ENCODE data around the gene KREMEN2.
A peak's percentile ranks its signal among the peaks of the same experiment; 100 is the strongest.
"Not testable (repeated sequence)": the region's sequence is repeated elsewhere in the genome, so short reads cannot be mapped to it uniquely, and the experiment has no call there.

KREMEN2 gene, protein sequence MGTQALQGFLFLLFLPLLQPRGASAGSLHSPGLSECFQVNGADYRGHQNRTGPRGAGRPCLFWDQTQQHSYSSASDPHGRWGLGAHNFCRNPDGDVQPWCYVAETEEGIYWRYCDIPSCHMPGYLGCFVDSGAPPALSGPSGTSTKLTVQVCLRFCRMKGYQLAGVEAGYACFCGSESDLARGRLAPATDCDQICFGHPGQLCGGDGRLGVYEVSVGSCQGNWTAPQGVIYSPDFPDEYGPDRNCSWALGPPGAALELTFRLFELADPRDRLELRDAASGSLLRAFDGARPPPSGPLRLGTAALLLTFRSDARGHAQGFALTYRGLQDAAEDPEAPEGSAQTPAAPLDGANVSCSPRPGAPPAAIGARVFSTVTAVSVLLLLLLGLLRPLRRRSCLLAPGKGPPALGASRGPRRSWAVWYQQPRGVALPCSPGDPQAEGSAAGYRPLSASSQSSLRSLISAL

GRCh38 chr16:2963723-2964474 is at the start of gene KREMEN2:
TSS of gene KREMEN2 (plus strand) at chr16:2964275. CDS start at chr16:2964521, 246 bp downstream.
- DNase-seq (ENCODE audit: low spot score): peak; percentile 87

GRCh38 chr16:2915196-2915929 is 48.7 kb upstream of the KREMEN2 start:
- no peak for DNase-seq (ENCODE audit: low spot score)

- DNase-seq (ENCODE audit: low spot score): peak; percentile 72
Measured at GRCh38 chr16:2919511-2920255, 44.4 kb upstream of the KREMEN2 start.

GRCh38 chr16:2923481-2923880 is 40.6 kb upstream of the KREMEN2 start:
- no peak for DNase-seq (ENCODE audit: low spot score)

- no peak for DNase-seq (ENCODE audit: low spot score)
Measured at GRCh38 chr16:2924901-2925755, 38.9 kb upstream of the KREMEN2 start.

DNA sequence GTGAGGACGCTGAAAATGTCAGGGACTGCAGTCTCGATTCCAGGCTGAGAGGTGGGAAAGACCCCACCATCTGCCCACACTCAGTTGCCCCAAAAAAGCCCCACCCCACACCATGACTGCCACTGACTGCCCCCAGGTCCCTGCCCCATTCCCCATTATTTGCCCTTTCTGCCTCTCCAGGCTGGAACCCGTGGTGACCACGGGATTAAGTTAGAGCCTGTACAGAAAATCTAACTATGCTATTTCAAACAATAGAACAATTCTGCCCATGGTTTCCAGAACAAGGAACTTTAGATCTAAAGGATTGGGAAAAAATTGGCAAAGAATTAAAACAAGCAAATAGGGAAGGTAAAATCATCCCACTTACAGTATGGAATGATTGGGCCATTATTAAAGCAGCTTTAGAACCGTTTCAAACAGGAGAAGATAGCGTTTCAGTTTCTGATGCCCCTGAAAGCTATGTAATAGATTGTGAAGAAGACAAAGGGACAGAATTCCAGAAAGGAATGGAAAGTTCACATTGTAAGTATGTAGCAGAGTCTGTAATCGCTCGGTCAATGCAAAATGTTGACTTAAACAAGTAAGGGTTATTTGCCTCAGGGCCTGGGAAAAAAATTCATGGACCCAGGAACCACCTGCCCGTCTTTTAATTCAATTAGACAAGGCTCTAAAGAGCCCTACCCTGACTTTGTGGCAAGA is 38.0 kb upstream of the KREMEN2 start:
- DNase-seq (ENCODE audit: low spot score): no peak

- DNase-seq (ENCODE audit: low spot score): no peak
Measured at GRCh38 chr16:2926650-2926999, 37.5 kb upstream of the KREMEN2 start.

DNA sequence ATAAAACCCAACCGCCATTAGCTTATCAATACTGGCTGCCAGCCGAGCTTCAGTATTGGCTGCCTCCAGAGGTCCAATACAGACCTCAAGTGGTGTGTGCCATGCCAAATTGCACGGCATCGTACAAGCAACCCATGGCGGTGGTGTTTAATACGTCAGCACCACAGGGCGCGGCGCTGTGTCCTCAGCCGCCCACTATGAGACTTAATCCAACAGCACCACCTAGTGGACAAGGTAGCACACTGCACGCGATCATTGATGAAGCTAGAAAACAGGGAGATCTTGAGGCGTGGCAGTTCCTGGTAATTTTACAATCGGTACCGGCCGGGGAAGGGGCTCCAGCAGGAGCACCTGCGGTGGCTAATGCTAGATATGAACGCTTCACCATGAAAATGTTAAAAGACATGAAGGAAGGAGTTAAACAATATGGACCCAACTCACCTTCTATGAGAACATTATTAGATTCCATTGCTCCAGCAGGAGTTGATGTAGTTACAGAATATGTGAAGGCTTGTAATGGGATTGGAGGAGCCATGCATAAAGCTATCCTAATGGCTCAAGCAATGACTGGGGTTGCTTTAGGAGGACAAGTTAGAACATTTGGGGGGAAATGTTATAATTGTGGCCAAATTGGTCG is 36.9 kb upstream of the KREMEN2 start:
- peak; percentile 86 for DNase-seq (ENCODE audit: low spot score)

GRCh38 chr16:2928151-2928550 is 35.9 kb upstream of the KREMEN2 start:
- DNase-seq (ENCODE audit: low spot score): not testable (repeated sequence)

DNA sequence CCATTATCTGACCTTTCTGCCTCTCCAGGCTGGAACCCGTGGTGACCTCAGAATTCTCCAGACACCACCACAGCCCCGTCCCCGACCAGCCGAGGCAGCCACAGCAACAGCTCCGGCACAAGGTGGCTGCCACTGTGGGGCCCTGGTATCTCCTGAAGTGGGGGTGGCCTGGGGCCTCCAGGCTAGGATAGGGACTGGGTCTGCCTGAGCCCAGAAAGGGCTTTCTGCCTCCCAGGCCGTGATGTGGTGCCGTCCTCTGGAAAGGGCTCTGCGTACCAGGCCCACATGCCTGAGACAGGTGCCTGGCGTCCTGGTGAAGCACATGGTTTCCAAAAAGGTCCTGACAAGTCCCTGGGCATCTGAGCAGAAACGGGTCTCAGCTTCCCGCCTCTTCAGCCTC is 35.3 kb upstream of the KREMEN2 start:
- DNase-seq (ENCODE audit: low spot score): no peak

DNA sequence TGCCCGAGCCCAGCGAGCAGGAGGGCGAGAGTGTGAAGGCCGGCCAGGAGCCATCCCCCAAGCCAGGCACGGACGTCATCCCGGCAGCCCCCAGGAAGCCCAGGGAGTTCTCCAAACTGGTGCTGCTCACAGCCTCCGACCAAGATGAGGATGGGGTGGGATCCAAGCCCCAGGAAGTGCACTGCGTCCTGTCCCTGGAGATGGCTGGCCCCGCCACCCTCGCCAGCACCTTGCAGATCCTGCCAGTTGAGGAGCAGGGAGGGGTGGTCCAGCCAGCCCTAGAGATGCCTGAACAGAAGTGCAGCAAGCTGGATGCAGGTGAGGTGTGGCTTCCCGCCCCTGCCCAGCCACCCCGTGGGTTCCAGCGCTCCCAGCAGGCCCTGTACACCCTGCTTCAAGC is 34.4 kb upstream of the KREMEN2 start:
- no peak for DNase-seq (ENCODE audit: low spot score)

- no peak for DNase-seq (ENCODE audit: low spot score)
Measured at GRCh38 chr16:2930236-2930635, 33.8 kb upstream of the KREMEN2 start.

DNA sequence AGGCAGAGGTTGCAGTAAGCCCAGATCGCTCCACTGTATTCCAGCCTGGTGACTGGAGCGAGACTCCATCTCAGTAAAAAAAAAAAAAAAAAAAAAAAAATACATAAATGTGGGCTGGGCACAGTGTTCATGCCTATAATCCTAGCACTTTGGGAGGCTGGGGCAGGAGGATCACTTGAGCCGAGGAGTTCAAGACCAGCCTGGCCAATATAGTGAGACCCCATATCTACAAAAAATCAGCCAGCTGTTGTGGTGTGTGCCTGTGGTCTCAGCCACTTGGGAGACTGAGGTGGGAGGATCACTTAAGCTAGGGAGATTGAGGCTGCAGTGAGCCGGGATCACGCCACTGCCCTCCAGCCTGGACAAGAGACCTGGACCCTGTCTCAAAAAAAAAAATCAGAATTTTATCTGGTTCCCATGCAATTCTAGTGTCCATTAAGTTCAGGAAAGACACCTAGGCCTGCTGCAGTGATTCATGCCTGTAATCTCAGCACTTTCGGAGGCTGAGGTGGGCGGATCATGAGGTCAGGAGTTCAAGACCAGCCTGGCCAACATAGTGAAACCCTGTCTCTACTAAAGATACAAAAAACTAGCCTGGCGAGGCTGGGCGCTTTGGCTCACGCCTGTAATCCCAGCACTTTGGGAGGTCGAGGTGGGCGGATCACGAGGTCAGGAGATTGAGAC is 32.7 kb upstream of the KREMEN2 start:
- not testable (repeated sequence) for DNase-seq (ENCODE audit: low spot score)

DNA sequence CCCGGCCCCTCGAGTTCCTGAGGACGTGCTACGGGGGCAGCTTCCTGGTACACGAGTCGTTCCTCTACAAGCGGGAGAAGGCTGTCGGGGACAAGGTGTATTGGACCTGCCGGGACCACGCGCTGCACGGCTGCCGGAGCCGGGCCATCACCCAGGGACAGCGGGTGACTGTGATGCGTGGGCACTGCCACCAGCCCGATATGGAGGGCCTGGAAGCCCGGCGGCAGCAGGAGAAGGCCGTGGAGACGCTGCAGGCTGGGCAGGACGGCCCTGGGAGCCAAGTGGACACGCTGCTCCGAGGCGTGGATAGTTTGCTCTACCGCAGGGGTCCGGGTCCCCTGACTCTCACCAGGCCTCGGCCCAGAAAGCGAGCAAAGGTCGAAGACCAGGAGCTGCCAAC is 30.9 kb upstream of the KREMEN2 start:
- DNase-seq (ENCODE audit: low spot score): no peak

DNA sequence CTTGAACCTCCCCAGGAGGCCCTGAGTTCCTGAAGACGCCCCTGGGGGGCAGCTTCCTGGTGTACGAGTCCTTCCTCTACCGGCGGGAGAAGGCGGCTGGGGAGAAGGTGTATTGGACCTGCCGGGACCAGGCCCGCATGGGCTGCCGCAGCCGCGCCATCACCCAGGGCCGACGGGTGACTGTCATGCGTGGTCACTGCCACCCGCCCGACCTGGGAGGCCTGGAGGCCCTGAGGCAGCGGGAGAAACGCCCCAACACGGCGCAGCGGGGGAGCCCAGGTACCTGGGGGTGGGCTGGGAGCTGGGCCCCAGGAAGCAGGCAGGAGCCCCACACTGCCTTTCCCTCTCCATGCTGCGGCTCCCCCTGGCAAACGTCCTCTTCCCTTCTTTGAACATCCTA is 30.4 kb upstream of the KREMEN2 start:
- DNase-seq (ENCODE audit: low spot score): no peak

GRCh38 chr16:2934450-2934849 is 29.6 kb upstream of the KREMEN2 start:
- DNase-seq (ENCODE audit: low spot score): no peak

DNA sequence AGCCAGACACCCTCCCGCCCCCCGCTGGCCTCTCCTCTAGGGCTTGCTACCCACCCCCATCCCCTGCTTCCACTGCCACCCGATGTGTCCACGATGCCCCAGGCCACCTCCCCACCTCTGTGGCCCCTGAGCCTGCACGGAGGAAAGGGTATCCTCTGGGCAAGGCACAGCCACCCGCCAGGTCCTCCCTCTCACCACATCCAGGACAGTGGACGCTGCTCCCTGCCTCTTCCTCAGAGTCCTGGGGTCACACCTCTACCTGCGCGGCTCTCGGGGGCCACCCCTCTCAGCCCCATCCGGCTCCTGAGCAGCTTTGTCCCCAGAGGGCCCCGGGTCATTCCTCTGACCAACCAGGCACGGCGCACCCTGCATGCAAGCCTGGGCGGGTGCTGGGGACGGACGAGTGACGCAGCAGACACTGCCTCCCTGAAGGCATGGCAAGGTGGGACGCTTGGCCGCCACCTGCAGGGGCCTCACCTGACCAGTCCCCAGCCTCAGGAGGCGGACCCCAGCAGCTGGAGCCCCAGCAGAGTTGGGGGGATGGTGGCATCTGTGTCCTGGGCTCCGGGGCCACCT is 27.6 kb upstream of the KREMEN2 start:
- no peak for DNase-seq (ENCODE audit: low spot score)

- no peak for DNase-seq (ENCODE audit: low spot score)
Measured at GRCh38 chr16:2937170-2937569, 26.9 kb upstream of the KREMEN2 start.

DNA sequence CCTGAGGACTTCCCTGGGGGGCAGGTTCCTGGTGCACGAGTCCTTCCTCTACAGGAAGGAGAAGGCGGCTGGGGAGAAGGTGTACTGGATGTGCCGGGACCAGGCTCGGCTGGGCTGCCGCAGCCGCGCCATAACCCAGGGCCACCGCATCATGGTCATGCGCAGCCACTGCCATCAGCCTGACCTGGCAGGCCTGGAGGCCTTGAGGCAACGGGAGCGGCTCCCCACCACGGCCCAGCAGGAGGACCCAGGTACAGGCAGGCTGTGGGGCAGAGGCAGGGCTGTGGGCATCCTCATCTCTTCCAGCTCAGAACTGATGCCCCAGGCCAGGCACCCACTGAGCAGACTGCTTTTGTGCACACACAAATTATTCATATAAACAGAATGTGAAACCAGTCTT is 25.9 kb upstream of the KREMEN2 start:
- DNase-seq (ENCODE audit: low spot score): no peak

Data from D341Med (cell line).